Fibroblast of lung (primary cell): ENCODE measurements around the gene PLA2G3. TPM values are rescaled to one million over a fixed set of nuclear protein-coding genes. Genes with fewer than 3 reads are reported as not detected.

Source experiments
- DNase-seq, 2 donors: peaks; one replicate each; pipeline versions ENCODE4 v3.0.0 to v3.0.0-alpha.2; 2010; ENCODE audit warnings: low read depth in 2 of 2
- H2AFZ ChIP-seq: 2 replicates; pipeline ENCODE4 v1.5.1; 2012; ENCODE audit warnings: low read length, control low read depth, inconsistent platforms
- H3K27ac ChIP-seq: 2 replicates; pipeline ENCODE4 v1.5.1; 2011; ENCODE audit warnings: low read length, control low read depth; ENCODE audit not compliant: insufficient read depth
- H3K27me3 ChIP-seq: 2 replicates; pipeline ENCODE4 v1.5.1; 2011; ENCODE audit warnings: mild to moderate bottlenecking, low read length; ENCODE audit not compliant: control insufficient read depth, insufficient read depth
- H3K36me3 ChIP-seq: 2 replicates; pipeline ENCODE4 v1.5.1; 2011; ENCODE audit warnings: low read length; ENCODE audit not compliant: control insufficient read depth, insufficient read depth
- H3K4me1 ChIP-seq: 2 replicates; pipeline ENCODE4 v1.5.1; 2011; ENCODE audit warnings: low read length; ENCODE audit not compliant: control insufficient read depth, insufficient read depth; ENCODE audit errors: extremely low read depth
- H3K4me2 ChIP-seq: 2 replicates; pipeline ENCODE4 v1.5.1; 2011; ENCODE audit warnings: low read length, control low read depth; ENCODE audit not compliant: insufficient read depth; ENCODE audit errors: extremely low read depth
- H3K4me3 ChIP-seq, 4 experiments: fragments of 200-600 bp in 1 of 4; sonication (generic) in 1 of 4; replicated peaks in 1 of 4; 2 replicates each; pipeline ENCODE4 v1.5.1; 2011 to 2016; ENCODE audit warnings: low read length in 4 of 4, low read depth in 3 of 4, mild to moderate bottlenecking in 3 of 4, control low read depth in 2 of 4, inconsistent platforms in 1 of 4, mixed read lengths in 1 of 4; ENCODE audit not compliant: insufficient read depth in 1 of 4; ENCODE audit errors: control extremely low read depth in 1 of 4
- H3K79me2 ChIP-seq: 2 replicates; pipeline ENCODE4 v1.5.1; 2012; ENCODE audit warnings: mild to moderate bottlenecking, low read length, inconsistent platforms; ENCODE audit not compliant: control insufficient read depth, insufficient read depth
- H3K9ac ChIP-seq: 2 replicates; pipeline ENCODE4 v1.5.1; 2011; ENCODE audit warnings: mild to moderate bottlenecking, low read length, control low read depth; ENCODE audit not compliant: insufficient read depth
- H3K9me3 ChIP-seq: 2 replicates; pipeline ENCODE4 v1.5.1; 2012; ENCODE audit warnings: low read depth, low read length; ENCODE audit not compliant: control insufficient read depth, insufficient read depth
- H4K20me1 ChIP-seq: 2 replicates; pipeline ENCODE4 v1.5.1; 2011; ENCODE audit warnings: low read length; ENCODE audit not compliant: control insufficient read depth, insufficient read depth; ENCODE audit errors: extremely low read depth
- EZH2 ChIP-seq: IDR thresholded peaks from 2 replicates; pipeline ENCODE4 v1.5.1; 2012; ENCODE audit warnings: low read length, control low read depth, mild to moderate bottlenecking; ENCODE audit errors: missing control alignments
- polyA plus RNA-seq, 2 donors: library from polyadenylated mRNA; depleted of rRNA in 1 of 2; stranded (reverse) in 1 of 2; unstranded in 1 of 2; fragments of >200 nt; gene quantifications; 2 replicates each; pipeline ENCODE4 v1.2.1, GENCODE V29; 2011 to 2012; ENCODE audit warnings: missing spikeins in 1 of 2
- total RNA-seq: library from RNA; depleted of rRNA; stranded (reverse); fragments of >200 nt; gene quantifications from 2 replicates; pipeline ENCODE4 v1.2.1, GENCODE V29; 2014
- TF ChIP-seq, protein P1 (sequence below), 2 donors: IDR thresholded peaks in 1 of 2; conservative IDR thresholded peaks in 1 of 2; 1 replicate in 1 of 2; 2 replicates in 1 of 2; pipeline ENCODE4 v1.5.1; 2011 to 2012; ENCODE audit warnings: low read length in 2 of 2, control low read depth in 1 of 2, inconsistent platforms in 1 of 2, low read depth in 1 of 2, mild to moderate bottlenecking in 1 of 2

Gene PLA2G3
- total and polyA plus RNA-seq, 2 donors (not counting 1 experiment from before 2014, with no cell fraction given): 0.18 to 0.33 TPM

DNA sequence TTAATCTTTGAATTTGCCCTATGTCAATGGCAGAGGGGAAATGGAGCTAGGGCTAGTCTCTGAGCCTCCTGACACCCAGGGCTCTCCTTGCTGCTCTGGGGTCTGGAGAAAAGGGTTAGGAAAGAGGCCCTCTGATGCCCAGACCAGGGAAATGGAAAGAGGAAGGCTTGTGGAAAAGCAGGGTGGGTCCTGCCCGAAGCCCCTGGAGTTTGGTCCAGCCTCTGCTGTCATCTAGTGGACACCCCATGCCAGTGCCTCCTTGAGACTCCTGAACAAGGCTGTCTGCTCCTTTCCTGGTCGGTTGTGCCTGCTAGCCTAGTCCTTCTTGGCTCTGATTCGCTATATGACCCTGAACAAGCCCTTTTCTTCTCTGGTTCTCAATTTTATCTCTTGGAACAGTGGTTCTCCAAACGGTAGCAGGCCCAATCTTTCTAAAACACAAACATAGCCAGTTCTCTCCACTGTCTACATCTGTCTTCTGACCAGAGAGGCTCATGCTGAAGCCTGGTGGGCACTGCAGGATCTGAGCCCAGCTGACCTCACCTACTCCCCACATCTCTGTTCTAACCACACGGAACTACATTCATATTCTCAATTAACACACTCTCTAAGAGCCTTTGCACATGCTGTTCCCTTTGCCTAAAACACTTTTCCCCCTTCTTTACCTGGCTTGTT is 8.8 kb upstream of the PLA2G3 start:
- Histone ChIP-seq H3K4me3 (no peak overlapping the region), H3K4me1 (no peaks in the 10 kb centered on the region), H3K79me2 (no peaks in the 10 kb centered on the region), H2AFZ (peak overlapping the region; percentile 69), H3K4me2 (no peak overlapping the region), H3K27ac (no peak overlapping the region), H3K36me3 (no peaks in the 10 kb centered on the region), H4K20me1 (no peaks in the 10 kb centered on the region), H3K27me3 (no peaks in the 10 kb centered on the region), H3K9ac (no peak overlapping the region), H3K9me3 (no peaks in the 10 kb centered on the region)
- TF ChIP-seq EZH2: no peak
- TF ChIP-seq, protein P1, sequence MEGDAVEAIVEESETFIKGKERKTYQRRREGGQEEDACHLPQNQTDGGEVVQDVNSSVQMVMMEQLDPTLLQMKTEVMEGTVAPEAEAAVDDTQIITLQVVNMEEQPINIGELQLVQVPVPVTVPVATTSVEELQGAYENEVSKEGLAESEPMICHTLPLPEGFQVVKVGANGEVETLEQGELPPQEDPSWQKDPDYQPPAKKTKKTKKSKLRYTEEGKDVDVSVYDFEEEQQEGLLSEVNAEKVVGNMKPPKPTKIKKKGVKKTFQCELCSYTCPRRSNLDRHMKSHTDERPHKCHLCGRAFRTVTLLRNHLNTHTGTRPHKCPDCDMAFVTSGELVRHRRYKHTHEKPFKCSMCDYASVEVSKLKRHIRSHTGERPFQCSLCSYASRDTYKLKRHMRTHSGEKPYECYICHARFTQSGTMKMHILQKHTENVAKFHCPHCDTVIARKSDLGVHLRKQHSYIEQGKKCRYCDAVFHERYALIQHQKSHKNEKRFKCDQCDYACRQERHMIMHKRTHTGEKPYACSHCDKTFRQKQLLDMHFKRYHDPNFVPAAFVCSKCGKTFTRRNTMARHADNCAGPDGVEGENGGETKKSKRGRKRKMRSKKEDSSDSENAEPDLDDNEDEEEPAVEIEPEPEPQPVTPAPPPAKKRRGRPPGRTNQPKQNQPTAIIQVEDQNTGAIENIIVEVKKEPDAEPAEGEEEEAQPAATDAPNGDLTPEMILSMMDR (conservative IDR thresholded peaks at IDR 0.05 in 1 of 2, IDR thresholded peaks at IDR 0.05 in 1 of 2; ENCODE audit: low read depth in 1 of 2, low read length in 2 of 2): peak; percentile 100
- peak; percentile 67 to 88 for DNase-seq

GRCh38 chr22:31148488-31148887 is 8.2 kb upstream of the PLA2G3 start:
- Histone ChIP-seq H3K9ac (no peak overlapping the region), H4K20me1 (no peaks in the 10 kb centered on the region), H3K79me2 (no peaks in the 10 kb centered on the region), H2AFZ (peak overlapping the region; percentile 69), H3K4me1 (no peaks in the 10 kb centered on the region), H3K4me2 (no peak overlapping the region), H3K9me3 (no peaks in the 10 kb centered on the region), H3K4me3 (no peak overlapping the region), H3K27me3 (peaks cover 2% of the 10 kb centered on the region), H3K27ac (no peak overlapping the region), H3K36me3 (no peaks in the 10 kb centered on the region)
- TF ChIP-seq, protein P1 (conservative IDR thresholded peaks at IDR 0.05 in 1 of 2, IDR thresholded peaks at IDR 0.05 in 1 of 2; ENCODE audit: low read depth in 1 of 2, low read length in 2 of 2): no peak
- no peak for TF ChIP-seq EZH2
- peak; percentile 45 to 54 for DNase-seq

- Histone ChIP-seq H3K4me2 (no peak overlapping the region), H3K36me3 (no peaks in the 10 kb centered on the region), H3K4me3 (no peak overlapping the region), H4K20me1 (no peaks in the 10 kb centered on the region), H3K27me3 (peaks cover 10% of the 10 kb centered on the region), H3K79me2 (no peaks in the 10 kb centered on the region), H3K9ac (no peak overlapping the region), H3K4me1 (no peaks in the 10 kb centered on the region), H3K27ac (no peak overlapping the region), H2AFZ (no peak overlapping the region), H3K9me3 (no peaks in the 10 kb centered on the region)
- TF ChIP-seq, protein P1 (conservative IDR thresholded peaks at IDR 0.05 in 1 of 2, IDR thresholded peaks at IDR 0.05 in 1 of 2; ENCODE audit: low read depth in 1 of 2, low read length in 2 of 2): no peak
- TF ChIP-seq EZH2: no peak
- peak; percentile 23 to 32 for DNase-seq
Measured at GRCh38 chr22:31144223-31144622, 3.9 kb upstream of the PLA2G3 start.
